CD14-positive monocyte (primary cell): ENCODE measurements around the gene KIAA1614. TPM values are rescaled to one million over a fixed set of nuclear protein-coding genes. Genes with fewer than 3 reads are reported as not detected.

Experiments
- DNase-seq, 3 donors: peaks; one replicate each; pipeline ENCODE4 v3.0.0-alpha.2; 2011 to 2022
- H2AFZ ChIP-seq: 2 replicates; pipeline ENCODE4 v1.6.0; 2012; ENCODE audit warnings: mild to moderate bottlenecking, low read depth, low read length, inconsistent platforms; ENCODE audit not compliant: insufficient read depth, poor library complexity, severe bottlenecking
- H3K27ac ChIP-seq, 2 donors: 1 replicate in 1 of 2; 2 replicates in 1 of 2; pipeline ENCODE4 v1.5.1; 2012 to 2013; ENCODE audit warnings: low read length in 2 of 2, control low read depth in 1 of 2, inconsistent platforms in 1 of 2, low read depth in 1 of 2, mild to moderate bottlenecking in 1 of 2
- H3K27me3 ChIP-seq, 2 donors: one replicate each; pipeline versions ENCODE4 v1.6.0 to v1.6.1; 2011 to 2013; ENCODE audit warnings: low read length in 2 of 2; ENCODE audit not compliant: control insufficient read depth in 2 of 2, insufficient read depth in 2 of 2
- H3K36me3 ChIP-seq, 2 donors: replicated peaks in 1 of 2; 1 replicate in 1 of 2; 2 replicates in 1 of 2; pipeline versions ENCODE4 v1.5.1 to v1.6.1; 2012 to 2013; ENCODE audit warnings: low read length in 2 of 2, control low read depth in 1 of 2, inconsistent platforms in 1 of 2, mild to moderate bottlenecking in 1 of 2; ENCODE audit not compliant: insufficient read depth in 2 of 2, control insufficient read depth in 1 of 2
- H3K4me1 ChIP-seq, 2 donors: 1 replicate in 1 of 2; 2 replicates in 1 of 2; pipeline versions ENCODE4 v1.5.1 to v1.6.1; 2012 to 2013; ENCODE audit warnings: low read length in 2 of 2, control low read depth in 1 of 2, inconsistent platforms in 1 of 2, mild to moderate bottlenecking in 1 of 2, moderate library complexity in 1 of 2; ENCODE audit not compliant: insufficient read depth in 2 of 2, control insufficient read depth in 1 of 2
- H3K4me2 ChIP-seq: replicated peaks from 2 replicates; pipeline ENCODE3; 2012; ENCODE audit warnings: low read length, moderate library complexity, mild to moderate bottlenecking; ENCODE audit not compliant: poor library complexity, severe bottlenecking; ENCODE audit errors: extremely low read depth
- H3K4me3 ChIP-seq, 3 experiments: fragments of 200-600 bp in 1 of 3; sonication (generic) in 1 of 3; replicated peaks in 1 of 3; 1 replicate in 2 of 3; 2 replicates in 1 of 3; pipeline ENCODE4 v1.5.1; 2011 to 2013; ENCODE audit warnings: low read length in 3 of 3, mild to moderate bottlenecking in 3 of 3, control low read depth in 2 of 3, low read depth in 2 of 3, inconsistent platforms in 1 of 3, moderate library complexity in 1 of 3
- H3K79me2 ChIP-seq: 2 replicates; pipeline ENCODE4 v1.6.0; 2012; ENCODE audit warnings: mild to moderate bottlenecking, control low read depth, inconsistent platforms, low read length, moderate library complexity; ENCODE audit not compliant: insufficient read depth
- H3K9ac ChIP-seq: 2 replicates; pipeline ENCODE4 v1.6.0; 2017; ENCODE audit warnings: low read length, mild to moderate bottlenecking; ENCODE audit not compliant: insufficient read depth, poor library complexity, severe bottlenecking
- H3K9me3 ChIP-seq, 2 donors: replicated peaks in 1 of 2; 1 replicate in 1 of 2; 2 replicates in 1 of 2; pipeline versions ENCODE4 v1.5.1 to v1.6.1; 2012 to 2013; ENCODE audit warnings: low read length in 2 of 2, control low read depth in 1 of 2; ENCODE audit not compliant: control insufficient read depth in 1 of 2, insufficient read depth in 1 of 2
- H4K20me1 ChIP-seq: 2 replicates; pipeline ENCODE4 v1.6.0; 2012; ENCODE audit warnings: mild to moderate bottlenecking, low read length, control low read depth, moderate library complexity; ENCODE audit not compliant: insufficient read depth
- H3K27ac Mint-ChIP-seq, 7 donors: one replicate each; pipeline ENCODE4 v1.8.0; 2020; ENCODE audit warnings: mild to moderate bottlenecking in 7 of 7, mixed read lengths in 7 of 7, moderate library complexity in 6 of 7, inconsistent platforms in 2 of 7
- H3K27me3 Mint-ChIP-seq, 3 donors: one replicate each; pipeline ENCODE4 v1.8.0; 2021 to 2022; ENCODE audit warnings: low read depth in 3 of 3, mild to moderate bottlenecking in 3 of 3, mixed read lengths in 3 of 3, moderate library complexity in 3 of 3, inconsistent platforms in 1 of 3
- H3K36me3 Mint-ChIP-seq, 2 donors: one replicate each; pipeline ENCODE4 v1.8.0; 2020; ENCODE audit warnings: mixed read lengths in 2 of 2, inconsistent platforms in 1 of 2, mild to moderate bottlenecking in 1 of 2
- H3K4me1 Mint-ChIP-seq: one replicate; pipeline ENCODE4 v1.8.0; 2020; ENCODE audit warnings: mild to moderate bottlenecking, mixed read lengths
- H3K4me3 Mint-ChIP-seq, 2 donors: one replicate each; pipeline ENCODE4 v1.8.0; 2020; ENCODE audit warnings: mild to moderate bottlenecking in 2 of 2, mixed read lengths in 2 of 2, moderate library complexity in 1 of 2
- H3K9me3 Mint-ChIP-seq, 7 donors: one replicate each; pipeline ENCODE4 v1.8.0; 2020 to 2022; ENCODE audit warnings: mixed read lengths in 7 of 7, mild to moderate bottlenecking in 6 of 7, moderate library complexity in 6 of 7, inconsistent platforms in 2 of 7
- WGBS: methylation state at CpG from one replicate; pipeline ENCODE4 v1.1.5; 2013; ENCODE audit warnings: missing lambda C conversion rate; ENCODE audit not compliant: insufficient coverage; 5-methylcytosine and 5-hydroxymethylcytosine counted together
- intact Hi-C, 2 donors: fragments of 100-400 bp; cut with micrococcal nuclease; formaldehyde crosslinking; loops; one replicate each; pipeline versions ENCODE4 v1.15.0 to v1.15.1; 2023
- polyA plus RNA-seq, 3 donors: library from polyadenylated mRNA; depleted of rRNA in 1 of 3; unstranded in 2 of 3; stranded (reverse) in 1 of 3; fragments of 300-500 nt in 2 of 3; fragments of >200 nt in 1 of 3; fragmentation: Illumina TruSeq in 2 of 3; gene quantifications; 1 replicate in 2 of 3; 2 replicates in 1 of 3; pipeline ENCODE4 v1.2.3, GENCODE V29; 2012 to 2021
- TF ChIP-seq, protein P1 (sequence below): fragments of 200-600 bp; IDR thresholded peaks from one replicate; pipeline ENCODE4 v1.8.0; 2022; ENCODE audit warnings: antibody characterized with exemption, mild to moderate bottlenecking

KIAA1614 gene
- polyA plus RNA-seq, 3 donors = 0.08 TPM; not detected in 2

DNA sequence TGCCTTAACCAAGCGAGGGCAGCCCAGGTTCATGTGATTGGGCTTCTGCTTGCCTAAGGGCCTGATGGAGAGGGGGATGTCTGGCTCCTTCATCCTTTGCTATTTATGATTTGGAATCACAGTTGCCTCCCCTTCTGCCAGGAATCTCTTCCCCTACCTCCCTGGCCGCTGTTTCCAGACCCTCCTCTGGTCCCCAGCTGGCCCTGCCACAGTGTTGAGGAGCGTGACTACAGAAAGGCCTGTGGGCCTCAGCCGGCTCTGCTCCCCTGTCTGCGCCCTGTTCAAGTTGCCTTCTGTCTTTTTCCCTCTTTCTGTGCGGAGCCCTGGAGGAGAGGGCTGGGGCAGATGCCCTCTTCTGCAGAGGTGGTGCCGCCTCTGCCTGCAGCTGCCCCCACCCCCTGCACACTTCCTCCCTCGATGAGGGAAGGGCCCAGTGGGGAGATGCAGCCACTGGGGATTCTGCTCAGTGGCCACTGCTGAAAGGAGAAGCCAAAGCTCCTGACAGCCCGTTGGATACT, 6.5 kb downstream of the KIAA1614 start:
- Histone ChIP-seq H3K9me3 (no peaks in the 10 kb centered on the region), H3K79me2 (no peaks in the 10 kb centered on the region), H4K20me1 (no peaks in the 10 kb centered on the region), H3K27ac (no peak overlapping the region), H3K9ac (no peak overlapping the region), H3K27me3 (peaks cover 0 to 7% of the 10 kb centered on the region in 2 donors), H3K4me2 (no peak overlapping the region), H3K4me1 (no peaks in the 10 kb centered on the region), H2AFZ (no peak overlapping the region), H3K4me3 (no peak overlapping the region), H3K36me3 (no peaks in the 10 kb centered on the region)
- Mint-ChIP-seq H3K4me3 (no peak overlapping the region), H3K27ac (no peak overlapping the region), H3K27me3 (peaks cover 10 to 34% (median 15%) of the 10 kb centered on the region in 3 donors), H3K36me3 (no peaks in the 10 kb centered on the region), H3K4me1 (no peaks in the 10 kb centered on the region), H3K9me3 (peaks cover 0 to 3% (median 0%) of the 10 kb centered on the region in 7 donors)
- TF ChIP-seq, protein P1, sequence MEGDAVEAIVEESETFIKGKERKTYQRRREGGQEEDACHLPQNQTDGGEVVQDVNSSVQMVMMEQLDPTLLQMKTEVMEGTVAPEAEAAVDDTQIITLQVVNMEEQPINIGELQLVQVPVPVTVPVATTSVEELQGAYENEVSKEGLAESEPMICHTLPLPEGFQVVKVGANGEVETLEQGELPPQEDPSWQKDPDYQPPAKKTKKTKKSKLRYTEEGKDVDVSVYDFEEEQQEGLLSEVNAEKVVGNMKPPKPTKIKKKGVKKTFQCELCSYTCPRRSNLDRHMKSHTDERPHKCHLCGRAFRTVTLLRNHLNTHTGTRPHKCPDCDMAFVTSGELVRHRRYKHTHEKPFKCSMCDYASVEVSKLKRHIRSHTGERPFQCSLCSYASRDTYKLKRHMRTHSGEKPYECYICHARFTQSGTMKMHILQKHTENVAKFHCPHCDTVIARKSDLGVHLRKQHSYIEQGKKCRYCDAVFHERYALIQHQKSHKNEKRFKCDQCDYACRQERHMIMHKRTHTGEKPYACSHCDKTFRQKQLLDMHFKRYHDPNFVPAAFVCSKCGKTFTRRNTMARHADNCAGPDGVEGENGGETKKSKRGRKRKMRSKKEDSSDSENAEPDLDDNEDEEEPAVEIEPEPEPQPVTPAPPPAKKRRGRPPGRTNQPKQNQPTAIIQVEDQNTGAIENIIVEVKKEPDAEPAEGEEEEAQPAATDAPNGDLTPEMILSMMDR = no peak
- intact Hi-C loops = no loop called here
- WGBS = 75% methylated on average over 3 of the region's 9 CpGs
- no peak for DNase-seq

DNA sequence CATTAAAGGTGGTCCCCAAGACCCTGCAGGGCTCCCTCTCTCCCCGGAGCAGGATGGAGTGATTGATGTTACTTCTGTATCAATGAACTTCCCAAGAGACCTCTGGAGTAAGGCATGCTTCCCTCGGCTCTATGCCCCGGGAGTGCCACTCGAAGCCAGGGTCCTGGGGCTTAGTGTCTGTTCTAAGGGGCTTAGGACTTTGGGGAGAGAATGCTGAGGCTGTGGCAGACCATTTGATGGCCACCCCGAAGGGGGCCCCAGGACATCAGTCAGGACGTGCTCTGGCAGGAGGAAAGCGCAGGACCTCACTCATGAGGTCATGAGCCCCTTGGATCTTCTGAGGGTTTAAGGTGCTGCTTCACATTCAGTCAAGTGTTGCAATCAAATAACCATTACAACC, 7.5 kb downstream of the KIAA1614 start:
- H3K4me1 ChIP-seq = no peaks in the 10 kb centered on the region
- no peaks in the 10 kb centered on the region for H3K36me3 Mint-ChIP-seq
- TF ChIP-seq, protein P1 = no peak
- peaks cover 0 to 3% (median 0%) of the 10 kb centered on the region in 7 donors for H3K9me3 Mint-ChIP-seq
- peaks cover 0 to 1% of the 10 kb centered on the region in 2 donors for H3K27me3 ChIP-seq
- 97% methylated on average over 5 of the region's 7 CpGs for WGBS
- no peak overlapping the region for H3K4me3 ChIP-seq
- DNase-seq = no peak
- H3K36me3 ChIP-seq = no peaks in the 10 kb centered on the region
- H3K9ac ChIP-seq = no peak overlapping the region
- H2AFZ ChIP-seq = no peak overlapping the region
- no peak overlapping the region for H3K27ac ChIP-seq
- H3K4me2 ChIP-seq = no peak overlapping the region
- H3K4me1 Mint-ChIP-seq = no peaks in the 10 kb centered on the region
- peaks cover 3 to 26% (median 8%) of the 10 kb centered on the region in 3 donors for H3K27me3 Mint-ChIP-seq
- no peak overlapping the region for H3K27ac Mint-ChIP-seq
- intact Hi-C loops = no loop called here
- H4K20me1 ChIP-seq = no peaks in the 10 kb centered on the region
- no peaks in the 10 kb centered on the region for H3K9me3 ChIP-seq
- H3K4me3 Mint-ChIP-seq = no peak overlapping the region
- no peaks in the 10 kb centered on the region for H3K79me2 ChIP-seq
